Subcutaneous abdominal adipose tissue (tissue), 5 donors: ENCODE results near the gene ATM.

Source experiments
- H3K27ac ChIP-seq: one replicate; pipeline ENCODE4 v1.7.0; 2013; ENCODE audit warnings: low read depth, mild to moderate bottlenecking, inconsistent platforms, low read length, moderate library complexity
- H3K27me3 ChIP-seq, 5 donors: one replicate each; pipeline ENCODE4 v1.7.0; 2013; ENCODE audit warnings: low read length in 5 of 5, inconsistent platforms in 1 of 5; ENCODE audit not compliant: control insufficient read depth in 5 of 5, insufficient read depth in 4 of 5
- H3K36me3 ChIP-seq, 5 donors: one replicate each; pipeline ENCODE4 v1.7.0; 2013; ENCODE audit warnings: low read length in 5 of 5; ENCODE audit not compliant: control insufficient read depth in 5 of 5, insufficient read depth in 5 of 5
- H3K4me1 ChIP-seq, 5 donors: one replicate each; pipeline ENCODE4 v1.7.0; 2013; ENCODE audit warnings: low read length in 5 of 5, mild to moderate bottlenecking in 3 of 5, moderate library complexity in 1 of 5; ENCODE audit not compliant: control insufficient read depth in 5 of 5, insufficient read depth in 5 of 5
- H3K4me3 ChIP-seq, 5 donors: one replicate each; pipeline ENCODE4 v1.7.0; 2013; ENCODE audit warnings: low read length in 5 of 5, low read depth in 1 of 5
- H3K9ac ChIP-seq, 5 donors: one replicate each; pipeline ENCODE4 v1.7.0; 2013; ENCODE audit warnings: low read length in 5 of 5, mild to moderate bottlenecking in 4 of 5, moderate library complexity in 3 of 5
- H3K9me3 ChIP-seq, 5 donors: one replicate each; pipeline ENCODE4 v1.7.0; 2013; ENCODE audit warnings: low read length in 5 of 5; ENCODE audit not compliant: control insufficient read depth in 5 of 5
- donor health status: healthy.
- donor health status: healthy.
- donor health status: healthy.
- donor health status: healthy.
- donor health status: healthy.

ATM gene

GRCh38 chr11:108222574-108223347, at the start of gene ATM, which contains the start of gene NPAT:
ATM (plus strand) TSS chr11:108223067; CDS start chr11:108227625, 4,558 bp downstream.
NPAT (minus strand) TSS chr11:108222638; CDS start chr11:108222536, 102 bp downstream.
- Histone ChIP-seq H3K36me3 (peaks cover 0 to 4% (median 0%) of the 10 kb centered on the region in 5 donors), H3K27ac (peak within 1 kb of the TSS; percentile 92), H3K4me1 (peaks cover 6 to 38% (median 35%) of the 10 kb centered on the region in 5 donors), H3K4me3 (peak within 1 kb of the TSS; percentile 95 to 100 (median 98)), H3K9ac (peak within 1 kb of the TSS; percentile 86 to 96 (median 90)), H3K9me3 (no peaks in the 10 kb centered on the region), H3K27me3 (no peaks in the 10 kb centered on the region)

GRCh38 chr11:108177570-108177969, 45.3 kb upstream of the ATM start:
- no peak overlapping the region for H3K9ac ChIP-seq
- no peaks in the 10 kb centered on the region for H3K9me3 ChIP-seq
- H3K36me3 ChIP-seq = peaks cover 24 to 55% (median 40%) of the 10 kb centered on the region in 5 donors
- H3K4me1 ChIP-seq = no peaks in the 10 kb centered on the region
- H3K27me3 ChIP-seq = no peaks in the 10 kb centered on the region
- H3K4me3 ChIP-seq = no peak overlapping the region
- no peak overlapping the region for H3K27ac ChIP-seq

GRCh38 chr11:108193725-108194124, 29.1 kb upstream of the ATM start:
- no peaks in the 10 kb centered on the region for H3K9me3 ChIP-seq
- no peak overlapping the region for H3K4me3 ChIP-seq
- H3K9ac ChIP-seq = no peak overlapping the region
- H3K27me3 ChIP-seq = no peaks in the 10 kb centered on the region
- no peak overlapping the region for H3K27ac ChIP-seq
- peaks cover 0 to 2% (median 0%) of the 10 kb centered on the region in 5 donors for H3K4me1 ChIP-seq
- H3K36me3 ChIP-seq = peaks cover 13 to 44% (median 26%) of the 10 kb centered on the region in 5 donors

- peaks cover 0 to 8% (median 0%) of the 10 kb centered on the region in 5 donors for H3K4me1 ChIP-seq
- no peaks in the 10 kb centered on the region for H3K9me3 ChIP-seq
- no peak overlapping the region for H3K27ac ChIP-seq
- no peak overlapping the region for H3K4me3 ChIP-seq
- H3K27me3 ChIP-seq = no peaks in the 10 kb centered on the region
- H3K36me3 ChIP-seq = peaks cover 11 to 26% (median 13%) of the 10 kb centered on the region in 5 donors
- no peak overlapping the region for H3K9ac ChIP-seq
These were observed 26.0 kb upstream of the ATM start for GRCh38 chr11:108196901-108197300.

GRCh38 chr11:108197351-108197750, 25.5 kb upstream of the ATM start:
- Histone ChIP-seq H3K36me3 (peaks cover 10 to 23% (median 11%) of the 10 kb centered on the region in 5 donors), H3K4me3 (no peak overlapping the region)

GRCh38 chr11:108198833-108199232, 24.0 kb upstream of the ATM start:
- H3K27ac ChIP-seq = no peak overlapping the region
- no peaks in the 10 kb centered on the region for H3K9me3 ChIP-seq
- H3K9ac ChIP-seq = no peak overlapping the region
- peaks cover 10 to 16% (median 11%) of the 10 kb centered on the region in 5 donors for H3K36me3 ChIP-seq
- no peak overlapping the region for H3K4me3 ChIP-seq
- H3K4me1 ChIP-seq = peaks cover 0 to 8% (median 0%) of the 10 kb centered on the region in 5 donors
- no peaks in the 10 kb centered on the region for H3K27me3 ChIP-seq

More at GRCh38 chr11:108197351-108197750, 25.5 kb upstream of the ATM start:
- H3K4me1 ChIP-seq = peaks cover 0 to 8% (median 0%) of the 10 kb centered on the region in 5 donors
- no peak overlapping the region for H3K9ac ChIP-seq
- no peak overlapping the region for H3K27ac ChIP-seq
- no peaks in the 10 kb centered on the region for H3K27me3 ChIP-seq
- no peaks in the 10 kb centered on the region for H3K9me3 ChIP-seq

- no peak overlapping the region for H3K9ac ChIP-seq
- H3K27ac ChIP-seq = no peak overlapping the region
- H3K4me3 ChIP-seq = no peak overlapping the region
- no peaks in the 10 kb centered on the region for H3K27me3 ChIP-seq
- peaks cover 0 to 8% (median 0%) of the 10 kb centered on the region in 5 donors for H3K4me1 ChIP-seq
- no peaks in the 10 kb centered on the region for H3K9me3 ChIP-seq
- peaks cover 8 to 17% (median 12%) of the 10 kb centered on the region in 5 donors for H3K36me3 ChIP-seq
These were observed 23.2 kb upstream of the ATM start for GRCh38 chr11:108199446-108200321.

GRCh38 chr11:108203075-108203474, 19.8 kb upstream of the ATM start:
- Histone ChIP-seq H3K27ac (no peak overlapping the region), H3K4me1 (peaks cover 0 to 8% (median 3%) of the 10 kb centered on the region in 5 donors), H3K4me3 (no peak overlapping the region), H3K9ac (no peak overlapping the region), H3K9me3 (peaks cover 0 to 8% (median 0%) of the 10 kb centered on the region in 5 donors), H3K36me3 (peaks cover 9 to 29% (median 25%) of the 10 kb centered on the region in 5 donors), H3K27me3 (no peaks in the 10 kb centered on the region)

- Histone ChIP-seq H3K9ac (no peak overlapping the region), H3K27me3 (no peaks in the 10 kb centered on the region), H3K4me3 (no peak overlapping the region), H3K27ac (no peak overlapping the region), H3K36me3 (peaks cover 9 to 33% (median 25%) of the 10 kb centered on the region in 5 donors), H3K9me3 (peaks cover 0 to 8% (median 0%) of the 10 kb centered on the region in 5 donors), H3K4me1 (peaks cover 0 to 3% (median 0%) of the 10 kb centered on the region in 5 donors)
These were observed 18.5 kb upstream of the ATM start for GRCh38 chr11:108204376-108204775.
